HEK293 (cell line): ENCODE data around the gene NHEJ1.

ENCODE experiments used
- CTCF ChIA-PET: fragments of 350-600 bp; formaldehyde crosslinking; extraction: SDS; loops from one replicate; lab custom pipeline; 2021; ENCODE audit warnings: antibody characterized with exemption; lab: Yijun Ruan, JAX
- POLR2A ChIA-PET: fragments of 300-600 bp; formaldehyde crosslinking; extraction: SDS; loops from one replicate; lab custom pipeline; 2020; ENCODE audit warnings: antibody characterized with exemption, inconsistent platforms; lab: Yijun Ruan, JAX
- H3K27ac ChIP-seq: fragments of 200-500 bp; sonication (Bioruptor generic); 2 replicates; pipeline ENCODE4 v1.5.1; 2014; ENCODE audit warnings: low read depth, low read length, control low read depth, inconsistent platforms; ENCODE audit errors: extremely low read depth
- H3K36me3 ChIP-seq, 2 experiments: fragments of 200-500 bp in 1 of 2; sonication (Bioruptor generic) in 1 of 2; 1 replicate in 1 of 2; 2 replicates in 1 of 2; pipeline ENCODE4 v1.5.1; 2014 to 2017; ENCODE audit warnings: inconsistent platforms in 2 of 2, low read length in 2 of 2; ENCODE audit not compliant: control insufficient read depth in 2 of 2, insufficient read depth in 1 of 2
- H3K4me1 ChIP-seq: fragments of 200-500 bp; sonication (Bioruptor generic); 2 replicates; pipeline ENCODE4 v1.5.1; 2014; ENCODE audit warnings: mild to moderate bottlenecking, low read length, inconsistent platforms; ENCODE audit not compliant: control insufficient read depth, insufficient read depth
- H3K4me3 ChIP-seq: 2 replicates; pipeline ENCODE4 v1.5.1; 2011; ENCODE audit warnings: low read depth, mild to moderate bottlenecking, control low read depth, low read length, moderate library complexity
- H3K9me3 ChIP-seq: fragments of 200-500 bp; sonication (Bioruptor generic); 2 replicates; pipeline ENCODE4 v1.5.1; 2014; ENCODE audit warnings: low read depth, low read length, inconsistent platforms; ENCODE audit not compliant: control insufficient read depth, insufficient read depth
- KLF7 ChIP-seq: fragments of 450-650 bp; formaldehyde crosslinking; IDR thresholded peaks from 2 replicates; pipeline ENCODE4 v1.5.1; 2016; ENCODE audit warnings: missing biosample characterization, missing genetic modification characterization, borderline replicate concordance
- YY1 ChIP-seq: fragments of 450-650 bp; formaldehyde crosslinking; IDR thresholded peaks from 2 replicates; pipeline ENCODE4 v1.5.1; 2018; ENCODE audit warnings: missing biosample characterization, missing genetic modification characterization
- ZFP37 ChIP-seq: fragments of 450-650 bp; formaldehyde crosslinking; IDR thresholded peaks from 2 replicates; pipeline ENCODE4 v1.5.1; 2016; ENCODE audit warnings: missing biosample characterization, missing genetic modification characterization
- ZIC2 ChIP-seq: fragments of 450-650 bp; formaldehyde crosslinking; IDR thresholded peaks from 2 replicates; pipeline ENCODE4 v1.5.1; 2016; ENCODE audit warnings: missing biosample characterization, missing genetic modification characterization
- ZNF114 ChIP-seq: fragments of 450-650 bp; formaldehyde crosslinking; IDR thresholded peaks from 2 replicates; pipeline ENCODE4 v1.5.0; 2017; ENCODE audit warnings: missing biosample characterization, missing genetic modification characterization
- ZNF18 ChIP-seq: fragments of 450-650 bp; formaldehyde crosslinking; IDR thresholded peaks from 2 replicates; pipeline ENCODE4 v1.5.1; 2016; ENCODE audit warnings: missing biosample characterization, missing genetic modification characterization
- ZNF2 ChIP-seq: fragments of 450-650 bp; formaldehyde crosslinking; IDR thresholded peaks from 2 replicates; pipeline ENCODE4 v1.5.1; 2016; ENCODE audit warnings: missing biosample characterization, missing genetic modification characterization
- ZNF214 ChIP-seq: fragments of 450-650 bp; formaldehyde crosslinking; IDR thresholded peaks from 2 replicates; pipeline ENCODE4 v1.5.1; 2017; ENCODE audit warnings: missing biosample characterization, mild to moderate bottlenecking, missing genetic modification characterization, borderline replicate concordance
- ZNF24 ChIP-seq: fragments of 450-650 bp; formaldehyde crosslinking; IDR thresholded peaks from 2 replicates; pipeline ENCODE4 v1.5.1; 2016; ENCODE audit warnings: missing biosample characterization, missing genetic modification characterization
- ZNF37A ChIP-seq: fragments of 450-650 bp; IDR thresholded peaks from 2 replicates; pipeline ENCODE4 v1.5.1; 2018; ENCODE audit warnings: missing biosample characterization, missing genetic modification characterization
- ZNF48 ChIP-seq: fragments of 450-650 bp; formaldehyde crosslinking; IDR thresholded peaks from 2 replicates; pipeline ENCODE4 v1.5.1; 2016; ENCODE audit warnings: missing biosample characterization, missing genetic modification characterization
- ZNF529 ChIP-seq: fragments of 450-650 bp; formaldehyde crosslinking; IDR thresholded peaks from 2 replicates; pipeline ENCODE4 v1.5.1; 2017; ENCODE audit warnings: missing genetic modification characterization, missing biosample characterization; ENCODE audit not compliant: insufficient replicate concordance
- ZNF548 ChIP-seq: fragments of 450-650 bp; formaldehyde crosslinking; IDR thresholded peaks from 2 replicates; pipeline ENCODE4 v1.5.1; 2016; ENCODE audit warnings: missing biosample characterization, missing genetic modification characterization
- ZNF585B ChIP-seq: fragments of 450-650 bp; formaldehyde crosslinking; IDR thresholded peaks from 2 replicates; pipeline ENCODE4 v1.5.1; 2016; ENCODE audit warnings: missing biosample characterization, missing genetic modification characterization
- ZNF610 ChIP-seq: fragments of 450-650 bp; formaldehyde crosslinking; IDR thresholded peaks from 2 replicates; pipeline ENCODE4 v1.5.1; 2016; ENCODE audit warnings: missing biosample characterization, missing genetic modification characterization, borderline replicate concordance
- ZNF658 ChIP-seq: fragments of 450-650 bp; formaldehyde crosslinking; IDR thresholded peaks from 2 replicates; pipeline ENCODE4; 2016; ENCODE audit warnings: missing biosample characterization, missing genetic modification characterization
- ZNF791 ChIP-seq: fragments of 450-650 bp; formaldehyde crosslinking; IDR thresholded peaks from 2 replicates; pipeline ENCODE4 v1.5.1; 2016; ENCODE audit warnings: missing biosample characterization, missing genetic modification characterization
- ZNF830 ChIP-seq: fragments of 450-650 bp; IDR thresholded peaks from 2 replicates; pipeline ENCODE4 v1.5.0; 2018; ENCODE audit warnings: missing biosample characterization, missing genetic modification characterization, low read depth, mild to moderate bottlenecking, moderate library complexity
- ZNF843 ChIP-seq: fragments of 450-650 bp; formaldehyde crosslinking; IDR thresholded peaks from 2 replicates; pipeline ENCODE4 v1.5.1; 2016; ENCODE audit warnings: missing biosample characterization, missing genetic modification characterization
- ZSCAN5A ChIP-seq: fragments of 450-650 bp; formaldehyde crosslinking; IDR thresholded peaks from 2 replicates; pipeline ENCODE4 v1.5.1; 2016; ENCODE audit warnings: missing biosample characterization, missing genetic modification characterization

Gene NHEJ1

GRCh38 chr2:219025637-219026585, 134.7 kb downstream of the NHEJ1 start:
- CTCF ChIA-PET: interaction anchor here (0.6 to 3.0 kb wide), 7 partner anchors 46 to 633 kb away, joined by 3 to 12 read pairs (median 4); no protein-coding TSS in a partner anchor
- POLR2A ChIA-PET: no interaction called here
- H3K4me3 ChIP-seq: no peak overlapping the region
- no peaks in the 10 kb centered on the region for H3K36me3 ChIP-seq
- TF ChIP-seq ZNF658 (tag by site-specific recombination) (no peak), ZNF791 (tag by site-specific recombination) (no peak), ZNF830 (tag by site-specific recombination) (no peak), ZNF529 (no peak), ZNF114 (tag by site-specific recombination) (no peak), ZSCAN5A (tag by site-specific recombination) (no peak), KLF7 (tag by site-specific recombination) (no peak), ZNF548 (tag by site-specific recombination) (no peak), ZNF37A (tag by site-specific recombination) (no peak), ZNF2 (no peak), ZIC2 (tag by site-specific recombination) (no peak), ZNF214 (tag by site-specific recombination) (no peak), ZNF585B (tag by site-specific recombination) (no peak), ZNF18 (no peak), ZNF48 (no peak), ZNF610 (no peak), YY1 (tag by site-specific recombination) (no peak), ZFP37 (tag by site-specific recombination) (no peak), ZNF24 (tag by site-specific recombination) (no peak), ZNF843 (no peak)
- H3K27ac ChIP-seq: no peak overlapping the region
- no peaks in the 10 kb centered on the region for H3K4me1 ChIP-seq
- no peaks in the 10 kb centered on the region for H3K9me3 ChIP-seq
